H1 (cell line): ENCODE data around the gene ALK. TPM values are rescaled to one million over a fixed set of nuclear protein-coding genes. Genes with fewer than 3 reads are reported as not detected.

Experiments
- CTCF ChIA-PET: fragments of 300-600 bp; sonication (Branson Sonifier 250); formaldehyde crosslinking; loops from one replicate; lab custom pipeline; 2021; ENCODE audit not compliant: partially characterized antibody; lab: Charles Lee
- POLR2A ChIA-PET: fragments of 300-600 bp; sonication (Branson Sonifier 250); formaldehyde crosslinking; loops from one replicate; lab custom pipeline; 2021; ENCODE audit warnings: inconsistent platforms; ENCODE audit not compliant: partially characterized antibody; lab: Charles Lee
- DNase-seq, 2 experiments: peaks; one replicate each; pipeline versions ENCODE4 v3.0.0 to v3.0.0-alpha.2; 2010 to 2022; ENCODE audit warnings: low spot score in 2 of 2, low read depth in 1 of 2, mixed read lengths in 1 of 2
- FAIRE-seq: peaks from 2 replicates; lab custom pipeline; 2011; peaks lifted over from hg19 to GRCh38; lab: Jason Lieb, UNC
- H2AFZ ChIP-seq: 2 replicates; pipeline ENCODE4 v1.8.1; 2012; ENCODE audit warnings: low read length, inconsistent platforms
- H2AK5ac ChIP-seq: 2 replicates; pipeline ENCODE4 v1.6.1; 2013; ENCODE audit warnings: low read depth, low read length
- H2BK120ac ChIP-seq: replicated peaks from 2 replicates; pipeline ENCODE3; 2013; ENCODE audit warnings: low read depth, low read length, inconsistent platforms
- H2BK12ac ChIP-seq: 2 replicates; pipeline ENCODE4 v1.6.1; 2013; ENCODE audit warnings: low read depth, low read length
- H2BK15ac ChIP-seq: 2 replicates; pipeline ENCODE4 v1.6.1; 2013; ENCODE audit warnings: low read length
- H2BK20ac ChIP-seq: 2 replicates; pipeline ENCODE4 v1.6.1; 2013; ENCODE audit warnings: low read length
- H2BK5ac ChIP-seq: 2 replicates; pipeline ENCODE4 v1.6.1; 2013; ENCODE audit warnings: low read depth, low read length
- H3K14ac ChIP-seq: 2 replicates; pipeline ENCODE4 v1.6.1; 2013; ENCODE audit warnings: inconsistent platforms; ENCODE audit not compliant: insufficient read length
- H3K18ac ChIP-seq: 2 replicates; pipeline ENCODE4 v1.6.1; 2013; ENCODE audit warnings: low read length; ENCODE audit errors: extremely low read depth
- H3K23ac ChIP-seq: 2 replicates; pipeline ENCODE4 v1.6.1; 2013; ENCODE audit warnings: inconsistent platforms; ENCODE audit not compliant: insufficient read length
- H3K23me2 ChIP-seq: 2 replicates; pipeline ENCODE4 v1.6.1; 2013; ENCODE audit warnings: low read depth, low read length
- H3K27ac ChIP-seq: 2 replicates; pipeline ENCODE4 v1.6.1; 2011; ENCODE audit warnings: low read depth, low read length, inconsistent platforms
- H3K27me3 ChIP-seq, 4 experiments: replicated peaks in 1 of 4; 1 replicate in 1 of 4; 2 replicates in 3 of 4; pipeline versions ENCODE4 v1.6.1 to v1.8.1; 2011 to 2013; ENCODE audit warnings: low read length in 3 of 4, mild to moderate bottlenecking in 3 of 4, inconsistent platforms in 2 of 4, mixed read lengths in 2 of 4, moderate library complexity in 1 of 4; ENCODE audit not compliant: control insufficient read depth in 3 of 4, insufficient read depth in 3 of 4; ENCODE audit errors: extremely low read depth in 1 of 4
- H3K36me3 ChIP-seq, 4 experiments: 2 replicates each; pipeline versions ENCODE4 v1.6.1 to v1.8.1; 2011 to 2013; ENCODE audit warnings: mild to moderate bottlenecking in 4 of 4, low read length in 3 of 4, moderate library complexity in 2 of 4, control low read depth in 1 of 4, inconsistent platforms in 1 of 4; ENCODE audit not compliant: insufficient read depth in 4 of 4, control insufficient read depth in 2 of 4
- H3K4ac ChIP-seq: replicated peaks from 2 replicates; pipeline ENCODE3; 2013; ENCODE audit warnings: low read length, low read depth, mixed read lengths, inconsistent platforms; ENCODE audit not compliant: insufficient read length
- H3K4me1 ChIP-seq, 4 experiments: replicated peaks in 1 of 4; 1 replicate in 1 of 4; 2 replicates in 3 of 4; pipeline versions ENCODE4 v1.6.1 to v1.8.1; 2011 to 2013; ENCODE audit warnings: low read length in 3 of 4, inconsistent platforms in 2 of 4, mixed read lengths in 1 of 4; ENCODE audit not compliant: insufficient read depth in 4 of 4, control insufficient read depth in 3 of 4
- H3K4me2 ChIP-seq, 2 experiments: 2 replicates each; pipeline versions ENCODE4 v1.6.1 to v1.8.1; 2011 to 2013; ENCODE audit warnings: low read depth in 2 of 2, low read length in 2 of 2, control low read depth in 1 of 2, inconsistent platforms in 1 of 2, mild to moderate bottlenecking in 1 of 2; ENCODE audit not compliant: insufficient read depth in 1 of 2
- H3K4me3 ChIP-seq, 4 experiments: fragments of 200-600, 300-600 bp in 1 of 4; sonication (generic), shearing (Covaris generic), sonication (Bioruptor Twin) in 1 of 4; 2 replicates each; pipeline versions ENCODE4 v1.5.1 to v1.8.1; 2011 to 2016; ENCODE audit warnings: low read length in 4 of 4, low read depth in 3 of 4, control low read depth in 2 of 4, inconsistent platforms in 2 of 4, mild to moderate bottlenecking in 2 of 4, mixed read lengths in 1 of 4, moderate library complexity in 1 of 4; ENCODE audit not compliant: insufficient read depth in 2 of 4; ENCODE audit errors: extremely low read depth in 1 of 4
- H3K56ac ChIP-seq: replicated peaks from 2 replicates; pipeline ENCODE3; 2013; ENCODE audit warnings: low read depth, mild to moderate bottlenecking, mixed read lengths, low read length, inconsistent platforms; ENCODE audit not compliant: insufficient read length
- H3K79me1 ChIP-seq: 2 replicates; pipeline ENCODE4 v1.6.1; 2013; ENCODE audit warnings: low read depth, low read length, control low read depth
- H3K79me2 ChIP-seq, 2 experiments: 2 replicates each; pipeline versions ENCODE4 v1.6.1 to v1.8.1; 2012 to 2013; ENCODE audit warnings: low read length in 2 of 2, mild to moderate bottlenecking in 2 of 2, inconsistent platforms in 1 of 2; ENCODE audit not compliant: insufficient read depth in 2 of 2, control insufficient read depth in 1 of 2
- H3K9ac ChIP-seq, 4 experiments: replicated peaks in 1 of 4; 1 replicate in 1 of 4; 2 replicates in 3 of 4; pipeline versions ENCODE4 v1.6.1 to v1.8.1; 2011 to 2013; ENCODE audit warnings: low read depth in 3 of 4, low read length in 3 of 4, control low read depth in 2 of 4, mild to moderate bottlenecking in 2 of 4, moderate library complexity in 2 of 4, inconsistent platforms in 1 of 4; ENCODE audit errors: extremely low read depth in 1 of 4
- H3K9me3 ChIP-seq, 2 experiments: 2 replicates each; pipeline versions ENCODE4 v1.6.1 to v1.8.1; 2012 to 2013; ENCODE audit warnings: mild to moderate bottlenecking in 2 of 2, moderate library complexity in 2 of 2, control low read depth in 1 of 2, inconsistent platforms in 1 of 2, low read depth in 1 of 2, low read length in 1 of 2, mixed read lengths in 1 of 2; ENCODE audit not compliant: insufficient read depth in 2 of 2
- H4K20me1 ChIP-seq, 2 experiments: replicated peaks in 1 of 2; 2 replicates each; pipeline versions ENCODE3 to v1.8.1; 2011 to 2013; ENCODE audit warnings: inconsistent platforms in 2 of 2, low read length in 2 of 2, mild to moderate bottlenecking in 1 of 2; ENCODE audit not compliant: insufficient read depth in 2 of 2, control insufficient read depth in 1 of 2
- H4K5ac ChIP-seq: 2 replicates; pipeline ENCODE4 v1.6.1; 2013; ENCODE audit warnings: low read length, low read depth, mixed read lengths, inconsistent platforms; ENCODE audit not compliant: insufficient read length
- H4K8ac ChIP-seq: 2 replicates; pipeline ENCODE4 v1.8.0; 2013; ENCODE audit warnings: mild to moderate bottlenecking, moderate library complexity, low read length, inconsistent platforms; ENCODE audit not compliant: insufficient read depth; ENCODE audit errors: extremely low read depth
- H4K91ac ChIP-seq: replicated peaks from 2 replicates; pipeline ENCODE3; 2013; ENCODE audit warnings: low read length, mixed read lengths, inconsistent platforms; ENCODE audit not compliant: insufficient read length
- CHD2 ChIP-seq: IDR thresholded peaks from 2 replicates; pipeline ENCODE4 v1.6.1; 2012; ENCODE audit warnings: low read length, improper control_type of control experiment
- GABPA ChIP-seq: IDR thresholded peaks from 2 replicates; pipeline ENCODE4 v1.6.1; 2011; ENCODE audit warnings: mild to moderate bottlenecking, low read length, moderate library complexity, borderline replicate concordance; ENCODE audit not compliant: insufficient read depth
- GTF2F1 ChIP-seq: IDR thresholded peaks from 2 replicates; pipeline ENCODE4 v1.6.1; 2012; ENCODE audit warnings: low read depth, low read length, improper control_type of control experiment, borderline replicate concordance
- JUN ChIP-seq: IDR thresholded peaks from 2 replicates; pipeline ENCODE4 v1.6.1; 2011; ENCODE audit warnings: low read depth, mild to moderate bottlenecking, improper control_type of control experiment, low read length
- KDM1A ChIP-seq: fragments of 200-600, 300-600 bp; sonication (generic); IDR thresholded peaks from 2 replicates; pipeline ENCODE4 v1.7.1; 2016; ENCODE audit warnings: mild to moderate bottlenecking, low read length, borderline replicate concordance
- KDM5A ChIP-seq: fragments of 200-600 bp; IDR thresholded peaks from 2 replicates; pipeline ENCODE4 v1.7.1; 2012; ENCODE audit warnings: mild to moderate bottlenecking, low read length, inconsistent platforms, mixed read lengths
- MAX ChIP-seq: IDR thresholded peaks from 2 replicates; pipeline ENCODE4 v1.6.1; 2012; ENCODE audit warnings: inconsistent platforms
- POLR2AphosphoS5 ChIP-seq: IDR thresholded peaks from 2 replicates; pipeline ENCODE4 v1.6.1; 2011; ENCODE audit warnings: low read depth, low read length
- POU5F1 ChIP-seq: IDR thresholded peaks from 2 replicates; pipeline ENCODE4 v1.6.1; 2011; ENCODE audit warnings: low read depth, mild to moderate bottlenecking, low read length, moderate library complexity
- RAD21 ChIP-seq, 2 experiments: IDR thresholded peaks in 1 of 2; conservative IDR thresholded peaks in 1 of 2; 2 replicates each; pipeline ENCODE4 v1.6.1; 2011; ENCODE audit warnings: low read depth in 2 of 2, low read length in 2 of 2, improper control_type of control experiment in 1 of 2, inconsistent platforms in 1 of 2, mild to moderate bottlenecking in 1 of 2, moderate library complexity in 1 of 2
- RFX5 ChIP-seq: IDR thresholded peaks from 2 replicates; pipeline ENCODE4 v1.6.1; 2011; ENCODE audit warnings: low read depth, low read length, improper control_type of control experiment, borderline replicate concordance
- RXRA ChIP-seq: IDR thresholded peaks from 2 replicates; pipeline ENCODE4 v1.6.1; 2011; ENCODE audit warnings: low read depth, mild to moderate bottlenecking, low read length, moderate library complexity; ENCODE audit not compliant: insufficient read depth
- SIRT6 ChIP-seq: IDR thresholded peaks from one replicate; pipeline ENCODE4 v1.7.1; 2012; ENCODE audit warnings: low read length, inconsistent platforms
- SP4 ChIP-seq: IDR thresholded peaks from 2 replicates; pipeline ENCODE4 v1.6.1; 2012; ENCODE audit warnings: low read length, inconsistent platforms
- TEAD4 ChIP-seq: IDR thresholded peaks from 2 replicates; pipeline ENCODE4 v1.6.1; 2012; ENCODE audit warnings: low read depth, low read length, inconsistent platforms, mixed read lengths
- YY1 ChIP-seq: IDR thresholded peaks from 2 replicates; pipeline ENCODE4 v1.6.1; 2011; ENCODE audit warnings: low read depth, mild to moderate bottlenecking, low read length
- WGBS, 2 experiments: shearing (Covaris generic) in 1 of 2; methylation state at CpG; one replicate each; pipeline versions ENCODE4 v1.1.6 to v1.1.7; 2013 to 2015; ENCODE audit warnings: low lambda C conversion rate in 2 of 2, mixed read lengths in 2 of 2, inconsistent platforms in 1 of 2, low coverage in 1 of 2, missing lambda C conversion rate in 1 of 2; ENCODE audit not compliant: insufficient replicate concordance in 2 of 2, insufficient coverage in 1 of 2, insufficient read length in 1 of 2; ENCODE audit errors: extremely low coverage in 1 of 2, missing lambda C conversion rate in 1 of 2; 5-methylcytosine and 5-hydroxymethylcytosine counted together
- polyA plus RNA-seq, 7 experiments: library from polyadenylated mRNA; depleted of rRNA in 3 of 7; stranded (reverse) in 5 of 7; unstranded in 2 of 7; fragments of >200 nt in 5 of 7; fragments of 200-250 nt in 2 of 7; gene quantifications; 1 replicate in 5 of 7; 2 replicates in 1 of 7; 4 replicates in 1 of 7; pipeline versions ENCODE4 v1.2.1 to v1.2.3, GENCODE V29; 2011 to 2013; ENCODE audit warnings: missing spikeins in 2 of 7, mixed read lengths in 2 of 7
- total RNA-seq: library from RNA; stranded (reverse); fragmentation: NEBNext Ultra II Directional; extraction: Animal tissue kit (Norgen Biotek cat#: 25700); gene quantifications from 2 replicates; pipeline ENCODE4 v1.2.1, GENCODE V29; 2021

The ALK gene
- total and polyA plus RNA-seq, 2 of the 8 experiments (the other 6 are each of a cell fraction or from before 2014, with no cell fraction given), result 0.02 to 0.09 TPM

- no peak for DNase-seq
- CTCF ChIA-PET, result interaction anchor here (0.7 to 4.3 kb wide), 9 partner anchors 9 to 859 kb away, joined by 3 to 29 read pairs (median 4); no protein-coding TSS in a partner anchor
- no peak for TF ChIP-seq YY1
- no peak for TF ChIP-seq CHD2
- no peak for TF ChIP-seq SP4
- no peak for TF ChIP-seq JUN
- no peak for TF ChIP-seq GABPA
- TF ChIP-seq TEAD4, result no peak
- no peak for TF ChIP-seq RAD21 (IDR thresholded peaks at IDR 0.05 in 1 of 2, conservative IDR thresholded peaks at IDR 0.05 in 1 of 2; ENCODE audit: low read depth in 2 of 2, low read length in 2 of 2)
- TF ChIP-seq KDM1A, result no peak
- no peak for TF ChIP-seq POLR2AphosphoS5
- TF ChIP-seq RXRA, result no peak
- TF ChIP-seq GTF2F1, result no peak
- no peak for TF ChIP-seq SIRT6
- no peak for TF ChIP-seq POU5F1
- no peak for TF ChIP-seq KDM5A
- no peak for TF ChIP-seq MAX
- no peak for TF ChIP-seq RFX5
Measured at GRCh38 chr2:29215073-29215472, 706.3 kb downstream of the ALK start.

More at GRCh38 chr2:29215073-29215472, 706.3 kb downstream of the ALK start:
- POLR2A ChIA-PET, result no interaction called here
- peaks cover 0 to 4% (median 0%) of the 10 kb centered on the region in 4 experiments; a peak in 2 of 7 replicates for H3K4me1 ChIP-seq
- FAIRE-seq, result no peak
- H3K23ac ChIP-seq, result no peak overlapping the region
- no peaks in the 10 kb centered on the region for H3K36me3 ChIP-seq
- H3K56ac ChIP-seq, result no peak overlapping the region
- no peak overlapping the region for H2BK20ac ChIP-seq
- no peak overlapping the region for H4K91ac ChIP-seq
- peaks cover 0 to 8% of the 10 kb centered on the region in 2 experiments for H4K20me1 ChIP-seq
- H2BK15ac ChIP-seq, result no peak overlapping the region
- no peak overlapping the region for H2BK5ac ChIP-seq
- H3K4ac ChIP-seq, result no peak overlapping the region
- H4K8ac ChIP-seq, result no peak overlapping the region
- no peak overlapping the region for H2AK5ac ChIP-seq
- no peak overlapping the region for H2BK12ac ChIP-seq
- 87% methylated on average over 3 of the region's 5 CpGs; no CpG with 5 or more reads in 1 of the 2 experiments for WGBS, 2 experiments
- H3K27ac ChIP-seq, result no peak overlapping the region
- H3K9ac ChIP-seq, result no peak overlapping the region
- H3K79me1 ChIP-seq, result no peaks in the 10 kb centered on the region
- no peak overlapping the region for H2BK120ac ChIP-seq
- H3K27me3 ChIP-seq, result no peaks in the 10 kb centered on the region
- no peak overlapping the region for H3K18ac ChIP-seq
- H3K9me3 ChIP-seq, result no peaks in the 10 kb centered on the region
- H3K4me2 ChIP-seq, result no peak overlapping the region
- no peak overlapping the region for H3K4me3 ChIP-seq
- no peaks in the 10 kb centered on the region for H3K79me2 ChIP-seq
- H2AFZ ChIP-seq, result no peak overlapping the region
- peaks cover 8% of the 10 kb centered on the region for H3K23me2 ChIP-seq
- H4K5ac ChIP-seq, result no peak overlapping the region
- H3K14ac ChIP-seq, result no peak overlapping the region
